KOPT-K1 (cell line): ENCODE measurements around the gene SEMA6B.

Experiments
- H3K27ac ChIP-seq: fragments of 200-600 bp; sonication (generic); 2 replicates; pipeline ENCODE4 v1.5.1; 2016; ENCODE audit warnings: antibody characterized with exemption, mild to moderate bottlenecking, low read depth, low read length; ENCODE audit not compliant: poor library complexity, severe bottlenecking
- H3K36me3 ChIP-seq: fragments of 200-600 bp; sonication (generic); 2 replicates; pipeline ENCODE4 v1.5.1; 2017; ENCODE audit warnings: antibody characterized with exemption, mild to moderate bottlenecking, low read length, moderate library complexity; ENCODE audit not compliant: insufficient read depth
- H3K9me3 ChIP-seq: fragments of 200-600 bp; sonication (generic); 2 replicates; pipeline ENCODE4 v1.5.1; 2017; ENCODE audit warnings: antibody characterized with exemption, low read length, mild to moderate bottlenecking; ENCODE audit not compliant: insufficient read depth, poor library complexity, severe bottlenecking

Gene SEMA6B

DNA sequence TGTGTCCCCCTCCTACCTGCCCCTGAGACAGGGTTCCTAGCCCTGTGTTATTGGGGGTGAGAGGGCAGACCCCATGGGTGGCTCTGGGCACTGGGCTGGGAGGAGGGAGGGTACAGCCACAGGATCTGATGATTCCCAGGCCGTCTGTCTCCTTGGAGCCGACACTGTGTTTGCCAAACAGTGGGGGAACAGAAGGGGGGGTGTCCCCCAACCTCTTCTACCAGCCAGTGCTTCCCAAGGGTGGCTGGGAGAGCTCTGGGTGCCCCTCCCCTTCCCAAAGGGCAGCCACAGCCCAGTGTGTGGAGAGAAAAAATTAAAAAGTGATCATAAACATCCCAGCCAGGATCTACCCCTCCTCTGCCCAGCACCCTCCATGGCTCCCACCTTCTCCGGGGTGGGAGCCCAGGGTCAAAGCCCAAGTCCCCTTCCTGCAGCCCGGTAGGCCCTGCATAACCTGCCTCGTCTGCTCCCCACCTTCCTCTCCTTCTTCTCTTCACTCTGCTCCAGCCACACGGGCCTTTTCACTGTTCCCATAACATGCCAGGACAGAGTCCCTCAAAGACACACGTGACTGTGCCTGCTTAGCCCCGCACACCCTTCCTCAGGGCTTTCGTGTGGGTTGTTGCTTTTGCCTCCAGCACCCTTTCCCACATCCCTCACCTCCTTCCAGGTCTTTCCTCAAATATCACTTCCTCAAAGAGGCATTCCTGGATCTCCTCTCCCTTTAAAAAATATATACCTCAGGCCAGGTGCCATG is 39.8 kb downstream of the SEMA6B start:
- Histone ChIP-seq H3K27ac (no peak overlapping the region), H3K9me3 (no peaks in the 10 kb centered on the region), H3K36me3 (no peaks in the 10 kb centered on the region)

DNA sequence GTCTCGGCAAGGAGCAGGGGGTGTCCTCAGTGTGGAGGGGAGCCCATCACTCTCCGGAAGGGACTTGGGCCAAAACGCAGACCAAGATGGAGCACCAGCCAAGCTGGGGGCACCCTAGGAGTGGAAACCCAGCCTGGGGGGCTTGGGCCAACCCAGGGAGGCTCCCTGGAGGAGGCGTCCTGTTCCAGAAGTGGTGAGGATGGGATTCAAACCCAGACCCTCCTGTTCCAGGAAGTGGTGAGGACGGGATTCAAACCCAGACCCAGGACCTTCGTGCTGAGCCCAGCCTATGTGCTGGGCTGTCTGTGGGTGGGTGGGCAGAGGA is 40.4 kb downstream of the SEMA6B start:
- Histone ChIP-seq H3K36me3 (no peaks in the 10 kb centered on the region), H3K27ac (no peak overlapping the region), H3K9me3 (no peaks in the 10 kb centered on the region)

DNA sequence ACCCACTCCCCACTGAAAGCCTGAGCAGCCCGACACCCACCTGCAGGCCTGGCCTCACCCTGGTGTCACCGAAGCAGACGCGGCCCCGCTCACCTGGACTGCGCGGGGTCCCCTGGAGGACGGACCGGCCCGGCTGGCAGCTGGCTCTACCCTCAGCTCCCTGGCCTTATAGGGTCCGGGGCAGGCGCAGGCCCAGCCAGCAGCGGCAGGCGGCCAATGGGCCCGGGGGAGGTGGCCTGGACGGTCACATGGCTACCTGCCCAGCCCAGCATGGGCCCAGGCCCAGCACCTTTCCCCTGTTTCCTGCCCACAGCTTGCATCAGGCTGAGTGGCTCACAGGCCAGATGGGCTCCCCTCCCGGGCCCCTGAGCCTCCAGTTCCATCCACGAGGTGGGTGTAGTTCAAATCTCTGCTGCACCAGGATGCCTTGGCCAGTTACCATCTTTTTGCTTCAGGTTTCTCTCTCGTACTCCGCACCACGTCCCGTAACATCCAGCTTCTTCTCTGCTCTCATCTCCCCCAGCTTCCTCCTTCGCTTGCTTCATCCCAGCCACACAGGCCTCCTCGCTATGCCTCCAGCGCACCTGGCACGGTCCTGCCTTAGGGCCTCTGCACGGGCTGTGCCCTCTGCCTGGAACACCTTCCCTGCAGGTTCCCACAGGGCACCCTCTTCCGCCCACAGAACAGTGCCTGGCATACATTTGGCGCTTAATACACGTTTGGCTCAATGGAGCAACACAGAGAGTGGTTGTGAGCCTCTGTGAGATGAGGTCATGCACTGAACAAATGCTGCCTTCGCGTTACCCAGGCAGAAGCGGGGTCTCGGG is 40.9 kb downstream of the SEMA6B start, which contains the start of gene PLIN4:
PLIN4 (minus strand) TSS at position 142 of the 827 bp plus-strand sequence. CDS start 214 bp downstream, outside the sequence.
- Histone ChIP-seq H3K27ac (no peak within 1 kb of the TSS), H3K9me3 (no peaks in the 10 kb centered on the region), H3K36me3 (no peaks in the 10 kb centered on the region)

DNA sequence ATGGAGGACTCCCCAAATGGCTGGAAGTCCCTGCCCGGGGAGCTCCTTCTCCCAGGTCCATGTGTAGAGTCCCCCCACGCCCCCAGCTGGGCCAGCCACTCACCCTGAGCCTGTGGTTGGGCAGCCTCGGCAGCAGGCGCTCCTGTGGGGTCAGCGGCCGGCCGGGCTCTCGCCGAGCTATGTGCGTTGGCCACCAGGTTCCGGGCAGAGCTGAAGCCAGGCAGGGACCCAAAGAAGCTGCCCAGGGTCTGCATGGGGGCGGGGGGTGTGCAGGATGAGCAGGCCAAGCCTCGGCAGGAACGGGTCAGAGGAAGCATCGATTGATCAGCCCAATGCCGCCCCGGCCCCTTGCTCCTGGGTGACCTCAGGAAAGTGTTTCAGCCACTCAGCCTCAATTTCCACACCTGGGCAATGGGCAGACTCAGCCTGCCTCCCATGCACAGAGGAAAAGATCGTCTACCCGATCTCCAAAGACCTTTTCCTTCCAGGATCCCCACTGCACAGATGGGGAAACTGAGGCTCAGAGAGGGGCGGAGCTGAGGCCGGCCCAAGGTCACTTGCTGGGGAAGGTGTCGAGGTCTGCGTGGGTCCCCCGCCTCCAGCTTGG is 41.9 kb downstream of the SEMA6B start:
- Histone ChIP-seq H3K36me3 (no peaks in the 10 kb centered on the region), H3K9me3 (no peaks in the 10 kb centered on the region), H3K27ac (no peak overlapping the region)

DNA sequence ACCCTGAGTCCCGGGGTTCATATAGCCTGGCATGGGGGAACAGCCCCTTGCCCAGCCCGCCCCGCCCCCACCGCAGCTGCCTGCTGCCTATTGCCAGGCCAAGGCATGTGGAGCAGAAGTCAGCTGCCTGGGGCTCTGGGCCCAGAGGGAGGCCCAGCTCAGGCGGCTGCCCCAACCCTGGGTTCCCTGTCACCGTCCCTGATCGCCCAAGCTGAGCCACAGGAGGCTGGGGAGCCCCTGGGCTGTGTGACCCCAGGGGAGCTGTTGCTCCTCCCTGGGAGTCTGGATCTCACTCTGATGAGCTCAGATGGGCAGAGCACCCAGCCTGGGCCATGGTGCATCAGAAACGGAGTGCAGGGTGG is 42.6 kb downstream of the SEMA6B start:
- Histone ChIP-seq H3K27ac (no peak overlapping the region), H3K9me3 (no peaks in the 10 kb centered on the region)

GRCh38 chr19:4516199-4516938 is 43.1 kb downstream of the SEMA6B start:
- Histone ChIP-seq H3K36me3 (no peaks in the 10 kb centered on the region), H3K27ac (no peak overlapping the region), H3K9me3 (no peaks in the 10 kb centered on the region)

More for the DNA sequence above, 42.6 kb downstream of the SEMA6B start:
- no peaks in the 10 kb centered on the region for H3K36me3 ChIP-seq

DNA sequence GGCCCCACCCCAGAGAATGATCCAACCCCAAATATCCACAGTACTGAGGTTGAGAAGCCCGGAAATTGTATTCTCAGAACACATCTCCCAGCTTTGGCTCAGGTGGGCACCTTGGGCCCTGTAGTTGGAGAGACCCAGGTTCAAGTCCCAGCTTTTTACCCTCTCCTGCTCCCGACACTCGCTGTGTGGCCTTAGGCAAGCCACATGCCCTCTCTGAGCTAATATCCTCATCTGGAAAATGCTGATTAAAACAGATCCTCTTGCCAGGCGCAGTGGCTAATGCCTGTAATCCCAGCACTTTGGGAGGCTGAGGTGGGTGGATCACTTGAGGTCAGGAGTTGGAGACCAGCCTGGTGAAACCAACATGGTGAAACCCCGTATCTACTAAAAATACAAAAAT is 43.8 kb downstream of the SEMA6B start:
- H3K9me3 ChIP-seq: no peaks in the 10 kb centered on the region
- no peak overlapping the region for H3K27ac ChIP-seq
- no peaks in the 10 kb centered on the region for H3K36me3 ChIP-seq

- Histone ChIP-seq H3K36me3 (no peaks in the 10 kb centered on the region), H3K27ac (no peak overlapping the region), H3K9me3 (no peaks in the 10 kb centered on the region)
Observed at GRCh38 chr19:4513248-4513647, 46.2 kb downstream of the SEMA6B start.

GRCh38 chr19:4512070-4512469 is 47.4 kb downstream of the SEMA6B start:
- Histone ChIP-seq H3K27ac (no peak overlapping the region), H3K9me3 (no peaks in the 10 kb centered on the region), H3K36me3 (no peaks in the 10 kb centered on the region)

DNA sequence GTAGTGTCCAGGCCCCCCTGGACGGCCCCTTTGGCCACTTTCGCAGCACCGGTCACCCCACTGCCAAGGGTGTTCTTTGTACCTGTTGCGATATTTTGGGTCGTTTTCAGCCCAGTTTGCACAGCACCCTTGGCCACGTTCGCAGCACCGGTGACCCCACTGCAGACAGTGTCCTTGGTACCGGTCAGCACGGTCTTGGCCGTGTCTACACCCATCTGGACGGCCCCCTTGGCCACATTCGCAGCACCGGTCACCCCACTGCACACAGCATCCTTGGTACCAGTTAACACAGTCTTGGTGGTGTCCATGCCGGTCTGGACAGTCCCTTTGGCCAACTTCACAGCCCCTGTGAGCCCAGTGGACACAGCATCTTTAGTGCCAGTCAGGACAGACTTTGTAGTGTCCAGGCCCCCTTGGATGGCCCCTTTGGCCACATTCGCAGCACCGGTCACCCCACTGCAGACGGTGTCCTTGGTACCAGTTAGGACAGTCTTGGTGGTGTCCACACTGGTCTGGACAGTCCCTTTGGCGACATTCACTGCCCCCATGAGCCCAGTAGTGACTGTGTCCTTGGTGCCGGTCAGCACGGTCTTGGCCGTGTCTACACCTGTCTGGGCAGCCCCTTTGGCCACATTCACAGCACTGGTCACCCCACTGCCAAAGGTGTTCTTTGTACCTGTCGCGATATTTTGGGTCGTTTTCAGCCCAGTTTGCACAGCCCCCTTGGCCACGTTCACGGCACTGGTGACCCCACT is 48.0 kb downstream of the SEMA6B start:
- H3K9me3 ChIP-seq: no peaks in the 10 kb centered on the region
- 0 out of 2 replicates have a peak, but pooled peaks cover 2% of the 10 kb centered on the region for H3K36me3 ChIP-seq
- no peak overlapping the region for H3K27ac ChIP-seq

DNA sequence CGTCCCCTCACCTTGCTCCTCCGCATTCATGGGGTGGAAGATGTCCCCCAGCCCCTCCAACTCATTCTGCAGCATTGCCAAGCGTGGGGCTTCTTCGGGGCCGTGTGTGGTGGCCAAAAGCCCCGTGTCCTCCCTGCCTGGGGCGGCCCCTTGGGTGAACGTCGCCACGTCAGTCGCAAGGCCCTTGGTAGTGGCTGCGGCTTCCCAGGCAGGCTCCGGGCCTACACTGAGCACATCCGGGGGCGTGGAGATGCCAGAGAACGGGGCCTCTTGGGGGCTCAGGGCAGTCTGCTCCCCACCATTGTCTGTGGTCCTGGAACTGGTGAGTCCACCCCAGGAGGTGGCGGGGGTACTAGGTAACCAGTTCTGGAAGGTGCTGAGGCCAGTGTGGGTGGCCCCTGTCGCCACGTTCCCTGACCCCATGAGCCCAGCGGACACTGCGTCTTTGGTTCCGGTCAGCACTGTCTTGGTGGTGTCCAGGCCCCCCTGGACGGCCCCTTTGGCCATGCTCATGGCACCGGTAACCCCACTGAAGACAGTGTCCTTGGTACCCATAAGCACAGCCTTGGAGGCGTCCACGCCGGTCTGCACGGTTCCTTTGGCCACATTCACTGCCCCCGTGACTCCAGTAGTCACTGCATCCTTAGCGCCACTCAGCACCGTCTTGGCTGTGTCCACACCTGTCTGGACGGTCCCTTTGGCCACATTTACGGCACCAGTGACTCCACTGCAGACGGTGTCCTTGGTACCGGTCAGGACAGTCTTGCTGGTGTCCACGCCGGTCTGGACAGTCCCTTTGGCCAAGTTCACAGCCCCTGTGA is 48.8 kb downstream of the SEMA6B start:
- Histone ChIP-seq H3K36me3 (peaks cover 10% of the 10 kb centered on the region; the same call in 1 of the 2 replicates), H3K9me3 (no peaks in the 10 kb centered on the region)

DNA sequence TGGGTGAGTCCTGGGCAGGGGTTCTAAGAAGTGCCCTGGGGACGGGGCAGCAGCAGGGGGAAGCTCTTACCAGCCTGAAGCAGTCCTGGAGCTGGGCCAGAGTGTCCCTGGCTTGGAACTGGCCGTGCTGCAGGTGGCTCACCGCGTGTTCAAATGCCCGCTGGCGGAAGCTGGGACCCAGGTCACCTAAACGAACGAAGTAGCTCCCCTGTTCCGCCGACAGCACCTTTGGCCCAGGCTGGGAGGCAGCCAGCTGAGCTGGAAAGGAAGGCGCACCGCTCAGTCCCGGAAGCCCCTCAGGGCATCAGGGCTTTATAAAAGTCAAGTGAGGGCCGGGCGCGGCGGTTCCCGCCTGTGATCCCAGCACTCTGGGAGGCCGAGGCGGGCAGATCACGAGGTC is 50.8 kb downstream of the SEMA6B start:
- no peaks in the 10 kb centered on the region for H3K9me3 ChIP-seq
- H3K27ac ChIP-seq: no peak overlapping the region
- peaks cover 23% of the 10 kb centered on the region; the same call in 1 of the 2 replicates for H3K36me3 ChIP-seq

More for the DNA sequence above, 48.8 kb downstream of the SEMA6B start:
- H3K27ac ChIP-seq: no peak overlapping the region

DNA sequence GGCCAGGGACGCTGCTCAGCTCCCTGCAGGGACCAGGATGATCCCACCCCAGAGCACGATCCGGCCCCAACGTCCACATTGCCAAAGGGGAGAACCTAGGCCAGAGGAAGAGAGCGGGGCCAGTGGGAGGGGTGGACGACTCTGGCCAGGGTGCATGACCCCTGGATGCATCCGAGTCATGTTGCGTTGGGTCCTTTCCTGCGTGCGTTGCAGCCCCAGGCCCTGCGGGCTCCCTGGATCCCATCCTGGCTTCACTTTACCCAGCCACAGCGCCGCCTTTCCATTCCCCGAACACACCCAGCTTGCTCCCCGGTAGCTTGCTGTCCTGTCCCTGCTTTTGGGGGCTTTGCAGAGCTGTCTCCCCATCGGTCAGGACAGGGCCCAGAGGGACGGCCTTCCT is 51.7 kb downstream of the SEMA6B start:
- Histone ChIP-seq H3K36me3 (peaks cover 28% of the 10 kb centered on the region; the same call in 1 of the 2 replicates), H3K9me3 (no peaks in the 10 kb centered on the region), H3K27ac (no peak overlapping the region)

- peaks cover 35% of the 10 kb centered on the region; the same call in 1 of the 2 replicates for H3K36me3 ChIP-seq
- H3K27ac ChIP-seq: no peak overlapping the region
- H3K9me3 ChIP-seq: no peaks in the 10 kb centered on the region
Observed at GRCh38 chr19:4507150-4507452, 52.4 kb downstream of the SEMA6B start.
